Embryonic facial prominence (tissue), 1 donor: ENCODE data around the gene PON2.
"Not testable (repeated sequence)": the region's sequence is repeated elsewhere in the genome, so short reads cannot be mapped to it uniquely, and the experiment has no call there.

ENCODE experiments used
- DNase-seq: peaks from one replicate; pipeline ENCODE4 v3.0.0-alpha.2; 2016; ENCODE audit errors: extremely low spot score

PON2 gene

DNA sequence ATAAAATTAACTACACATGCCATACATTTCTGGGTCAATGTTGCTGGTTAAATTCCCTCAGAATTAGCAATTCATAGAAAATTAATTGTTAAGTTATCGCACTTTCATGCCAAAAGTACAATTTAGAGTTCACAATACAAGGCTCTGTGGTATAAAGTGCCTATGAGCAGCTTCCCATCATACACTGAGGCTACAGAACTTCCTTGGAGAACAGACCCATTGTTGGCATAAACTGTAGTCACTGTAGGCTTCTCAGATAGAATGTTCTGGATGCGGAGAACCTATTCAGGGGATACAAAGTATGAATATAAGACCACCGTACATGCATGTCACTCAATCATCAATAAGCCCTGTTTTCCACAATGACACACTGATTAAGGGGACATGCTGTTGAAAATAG lies 29.6 kb downstream of the PON2 start:
- DNase-seq: no peak

GRCh38 chr7:95404316-95404865 lies 30.4 kb downstream of the PON2 start:
- no peak for DNase-seq

- DNase-seq: no peak
These were observed 36.5 kb downstream of the PON2 start for GRCh38 chr7:95398155-95398940.

DNA sequence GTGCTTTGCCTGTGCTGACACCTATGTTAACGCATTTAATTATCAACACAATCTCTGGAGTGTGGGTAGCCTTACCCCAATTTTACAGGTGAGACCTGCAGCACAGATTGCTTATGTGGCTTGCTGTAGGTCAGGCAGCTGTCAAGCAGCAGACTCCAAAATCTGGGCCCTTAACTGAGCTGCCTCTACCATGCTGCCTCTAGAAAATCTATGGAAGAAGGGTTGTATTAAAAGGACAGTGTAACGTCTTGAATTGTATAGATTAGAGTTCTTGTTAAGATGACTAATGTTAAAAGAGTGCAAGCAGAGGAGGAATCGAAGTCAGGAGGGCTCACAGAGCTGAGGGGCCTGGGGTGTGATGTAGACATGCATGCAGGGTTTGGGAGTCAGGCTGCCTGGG lies 37.4 kb downstream of the PON2 start:
- no peak for DNase-seq

DNA sequence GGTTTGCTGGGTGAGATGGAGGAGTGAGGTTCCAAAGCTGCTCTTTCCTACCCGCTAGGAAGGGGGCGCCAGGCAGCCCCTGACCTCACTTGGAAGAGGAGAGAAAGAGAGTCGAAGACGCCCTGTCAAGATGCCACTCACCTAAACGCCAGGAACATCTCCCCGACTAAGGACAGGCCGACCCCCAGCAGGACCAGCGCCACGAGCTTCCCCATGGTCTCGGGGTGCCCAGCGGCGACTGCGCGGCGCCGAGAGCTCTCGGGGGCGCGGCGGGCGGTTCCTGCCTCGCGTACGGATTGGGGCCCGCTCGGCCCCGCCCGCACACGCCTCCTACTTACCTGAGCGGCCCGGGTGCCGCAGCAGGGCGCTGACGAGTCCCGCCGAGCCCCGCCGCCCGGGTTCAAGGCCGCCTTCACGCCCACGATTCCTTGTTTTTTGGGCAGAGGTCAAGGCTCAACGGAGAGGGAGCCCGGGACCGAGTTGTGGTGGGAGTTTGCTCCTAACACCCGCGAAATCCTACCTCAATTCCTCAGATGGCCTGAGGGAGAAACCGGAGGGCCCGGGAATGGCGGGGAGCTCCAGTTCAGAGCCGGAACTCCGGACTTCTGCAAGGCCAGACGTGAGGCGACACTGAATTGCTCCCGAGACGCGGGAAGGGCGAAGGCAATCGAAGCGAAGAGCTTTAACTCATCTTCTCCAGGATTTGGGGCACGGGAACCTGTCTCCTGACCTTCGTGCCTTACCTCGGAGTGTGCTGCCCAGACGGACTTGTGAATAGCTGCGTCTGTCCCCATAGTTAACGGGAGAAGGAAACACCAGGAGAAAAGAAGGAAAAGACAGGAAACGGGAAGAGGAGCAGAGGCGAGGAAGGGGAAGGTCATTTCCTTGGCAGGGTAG lies 38.4 kb downstream of the PON2 start, which contains the start of gene PON3:
Gene PON3, minus strand, starts transcription at position 240 of the 897 bp plus-strand sequence. Its CDS starts 25 bp downstream, at position 215.
- no peak for DNase-seq

- DNase-seq: no peak
These were observed 39.1 kb downstream of the PON2 start for GRCh38 chr7:95395755-95396135.

DNA sequence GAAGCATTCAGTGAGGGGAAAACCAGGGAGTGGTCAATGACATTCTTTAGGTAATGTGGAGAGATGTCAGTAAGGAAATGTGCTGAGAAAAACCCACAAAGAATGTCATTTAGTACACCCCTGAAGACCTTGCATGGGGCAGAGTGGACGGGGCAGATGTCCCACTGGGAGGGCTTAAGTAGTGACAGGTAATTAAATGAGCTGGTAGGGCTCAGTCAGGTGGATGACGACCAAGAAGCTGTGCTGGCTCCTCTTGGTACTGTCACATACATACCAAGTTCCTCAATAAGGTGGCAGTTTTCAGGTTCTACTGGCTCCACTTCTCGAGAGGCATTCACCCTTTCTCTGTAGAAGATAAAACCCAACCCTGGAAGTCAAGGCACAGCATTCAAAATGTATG lies 40.5 kb downstream of the PON2 start:
- no peak for DNase-seq

GRCh38 chr7:95391761-95392160 lies 43.1 kb downstream of the PON2 start:
- DNase-seq: no peak

- DNase-seq: no peak
These were observed 45.3 kb downstream of the PON2 start for GRCh38 chr7:95389516-95389915.

GRCh38 chr7:95379457-95379856 lies 55.4 kb downstream of the PON2 start:
- not testable (repeated sequence) for DNase-seq

GRCh38 chr7:95376632-95377400 lies 58.0 kb downstream of the PON2 start:
- DNase-seq: no peak

- no peak for DNase-seq
These were observed 59.1 kb downstream of the PON2 start for GRCh38 chr7:95375591-95376257.

DNA sequence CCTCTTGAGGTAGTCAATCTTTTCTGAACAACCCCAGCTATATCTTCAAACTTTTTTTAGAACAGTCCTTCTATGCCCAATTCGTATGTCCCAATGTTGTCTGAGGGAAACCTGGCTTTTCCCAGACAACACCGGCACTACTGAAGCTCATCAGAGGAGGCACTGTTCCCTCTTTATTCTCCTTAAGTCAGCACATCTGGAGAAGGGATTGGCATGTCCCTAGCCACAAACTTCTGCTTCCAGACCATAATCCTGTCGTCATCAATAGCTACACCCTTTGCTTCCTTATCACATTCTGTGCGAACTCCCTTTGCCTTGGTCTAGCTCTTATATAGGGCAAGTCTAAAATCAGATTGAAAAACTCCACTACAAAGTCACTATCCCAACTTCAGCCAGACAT lies 61.5 kb downstream of the PON2 start:
- no peak for DNase-seq

GRCh38 chr7:95368235-95368634 lies 66.6 kb downstream of the PON2 start:
- DNase-seq: no peak

- no peak for DNase-seq
These were observed 67.2 kb downstream of the PON2 start for GRCh38 chr7:95367606-95368005.

DNA sequence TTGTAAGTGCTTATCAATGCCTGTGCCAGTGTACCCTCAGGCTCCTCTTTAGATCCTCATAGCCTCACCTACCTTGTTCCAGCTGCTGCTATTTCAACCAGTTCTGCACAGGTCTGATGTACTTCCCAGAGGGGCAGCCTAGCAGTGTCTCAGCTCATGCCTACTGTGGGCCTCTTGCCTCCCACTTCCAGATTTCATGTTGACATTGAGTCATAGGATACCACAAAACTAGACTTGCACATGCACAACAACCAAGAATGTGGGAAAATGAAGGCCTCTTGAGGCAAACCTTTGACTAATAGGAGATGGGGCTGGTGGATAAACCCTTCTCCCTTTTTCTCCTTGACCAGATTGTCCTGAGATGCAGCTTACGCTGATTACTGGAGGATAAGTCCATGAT lies 69.7 kb downstream of the PON2 start:
- no peak for DNase-seq

GRCh38 chr7:95357623-95358022 lies 77.2 kb downstream of the PON2 start:
- DNase-seq: no peak
